DMS114 treated with DMSO at 0.1 percent for 48 hours (cell line): ENCODE results near the gene LARP4B.

Experiments
- DNase-seq: peaks from one replicate; lab custom pipeline; 2025; ENCODE audit not compliant: unreplicated experiment; lab: John Stamatoyannopoulos, UW

LARP4B gene

GRCh38 chr10:931326-932318 lies at the start of gene LARP4B:
Gene LARP4B, minus strand, starts transcription at chr10:931705. Its CDS starts 45,984 bp downstream, at chr10:885721.
- DNase-seq = peak; percentile 88

GRCh38 chr10:980468-981093 lies 49.1 kb upstream of the LARP4B start:
- no peak for DNase-seq

DNA sequence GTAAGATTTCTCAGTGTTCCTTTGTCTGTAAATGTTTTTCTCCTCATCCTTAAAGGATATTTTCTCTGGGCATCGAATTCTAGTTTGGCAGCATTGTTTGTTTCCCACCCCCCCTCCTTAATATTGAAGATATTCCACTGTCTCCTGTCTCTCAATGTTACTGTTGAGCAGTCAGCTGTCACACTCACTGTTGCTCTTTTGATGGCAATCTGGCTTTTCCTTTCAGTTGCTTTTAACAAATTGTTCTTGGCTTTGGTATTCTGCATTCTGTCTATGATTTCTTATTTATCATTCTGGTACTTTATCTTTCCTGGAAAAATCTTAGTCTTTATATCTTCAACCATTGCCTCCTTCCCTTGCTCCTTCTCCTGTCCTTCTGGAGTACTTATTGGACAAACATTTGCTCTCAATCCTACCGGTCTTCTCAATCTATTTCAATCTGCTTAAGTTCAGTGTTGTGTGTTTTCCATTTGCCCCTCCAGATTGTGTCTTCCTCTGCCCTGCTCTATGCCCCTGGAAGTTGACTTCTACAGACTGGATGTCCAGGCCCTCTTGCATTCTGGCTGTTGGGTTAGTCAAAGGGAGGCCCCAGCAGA lies 47.4 kb upstream of the LARP4B start:
- no peak for DNase-seq

DNA sequence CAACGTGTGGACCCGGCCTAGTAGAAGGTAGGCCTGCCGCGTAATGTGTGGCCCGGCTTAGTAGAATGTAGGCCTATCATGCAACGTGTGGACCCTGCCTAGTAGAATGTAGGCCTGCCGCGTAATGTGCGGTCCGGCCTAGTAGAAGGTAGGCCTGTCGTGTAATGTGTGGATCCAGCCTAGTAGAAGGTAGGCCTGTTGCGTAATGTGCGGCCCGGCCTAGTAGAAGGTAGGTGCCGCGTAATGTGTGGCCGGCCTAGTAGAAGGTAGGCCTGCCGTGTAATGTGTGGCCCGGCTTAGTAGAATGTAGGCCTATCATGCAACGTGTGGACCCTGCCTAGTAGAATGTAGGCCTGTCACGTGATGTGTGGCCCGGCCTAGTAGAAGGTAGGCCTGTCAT lies 44.8 kb upstream of the LARP4B start:
- no peak for DNase-seq

GRCh38 chr10:974785-975074 lies 43.2 kb upstream of the LARP4B start:
- DNase-seq = no peak

DNA sequence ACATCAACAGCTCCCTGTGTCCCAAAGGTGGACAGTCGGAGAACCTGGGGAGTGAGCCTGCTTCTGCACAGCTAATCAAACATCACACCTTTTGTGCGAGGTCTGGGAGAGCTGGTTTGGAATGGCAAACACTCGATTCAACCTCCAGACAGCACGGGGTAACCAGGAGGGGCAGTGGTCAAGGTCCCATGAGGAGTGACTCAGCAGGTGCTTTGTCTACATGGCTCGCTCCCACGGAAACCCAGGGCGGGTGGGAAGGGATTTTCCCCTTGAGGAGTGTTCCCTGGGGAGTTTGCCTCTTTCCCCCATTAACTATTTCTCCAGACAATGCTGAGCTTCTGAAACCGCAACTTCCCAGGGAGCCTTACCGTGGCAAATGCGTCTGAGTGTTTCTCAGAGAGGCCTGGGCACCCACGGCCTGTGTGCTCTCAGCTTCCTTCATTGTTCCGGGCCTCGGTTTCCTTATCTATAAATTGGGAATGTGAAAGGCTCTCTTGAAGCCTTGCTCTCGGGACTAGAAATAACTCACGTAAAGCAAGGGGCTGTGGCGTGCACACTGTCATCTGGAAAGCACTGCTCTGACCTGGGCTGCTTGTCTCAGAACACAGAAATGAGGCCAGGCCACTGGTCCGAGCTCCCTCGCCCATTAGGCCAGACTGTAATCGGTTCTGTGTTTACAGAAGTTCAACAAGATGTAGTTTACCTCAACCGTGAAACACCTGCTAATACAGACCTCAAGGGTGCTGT lies 42.7 kb upstream of the LARP4B start:
- no peak for DNase-seq

DNA sequence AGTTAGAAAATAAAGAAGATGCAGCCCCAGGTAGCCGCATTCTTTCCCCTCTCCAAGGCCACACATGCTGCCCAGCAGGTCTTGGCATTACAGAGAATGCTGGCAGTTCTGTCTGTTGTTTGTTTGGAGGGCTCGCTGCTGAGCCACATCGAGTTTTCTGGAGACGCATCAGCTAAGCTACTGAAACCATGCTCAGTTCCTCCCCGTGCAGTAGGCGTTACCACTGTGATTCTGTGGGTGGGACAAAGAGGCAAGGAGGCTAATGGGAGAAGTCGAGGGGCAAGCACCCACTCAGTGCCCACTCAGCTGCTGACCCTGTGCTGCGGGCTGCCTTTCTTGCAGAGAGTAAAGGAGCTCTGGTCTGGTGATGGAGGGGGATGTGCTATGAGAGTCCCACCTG lies 41.3 kb upstream of the LARP4B start:
- DNase-seq = no peak

DNA sequence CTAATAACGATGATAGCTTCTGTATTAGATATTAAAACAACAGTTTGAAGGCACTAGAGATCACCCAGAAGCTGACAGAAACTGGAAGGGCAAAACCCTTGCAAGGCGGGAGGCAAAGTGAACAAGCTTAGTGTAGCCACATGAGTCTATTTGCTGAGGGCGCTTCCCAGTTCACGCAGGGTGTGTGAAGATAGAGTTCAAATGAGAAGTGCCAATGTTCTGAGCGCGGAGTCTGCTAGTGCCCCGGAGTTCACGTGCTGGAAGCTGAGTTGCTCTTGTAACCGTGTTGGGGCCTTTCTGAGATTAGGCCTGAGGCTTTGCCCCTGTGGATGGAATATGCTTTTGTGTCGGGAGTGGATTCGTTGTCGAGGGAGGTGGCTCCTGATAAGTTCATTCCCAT lies 40.1 kb upstream of the LARP4B start:
- DNase-seq = no peak

- DNase-seq = no peak
These were observed 39.6 kb upstream of the LARP4B start for GRCh38 chr10:971150-971542.

GRCh38 chr10:970311-971149 lies 39.0 kb upstream of the LARP4B start:
- DNase-seq = no peak

GRCh38 chr10:969473-970150 lies 38.1 kb upstream of the LARP4B start:
- no peak for DNase-seq

DNA sequence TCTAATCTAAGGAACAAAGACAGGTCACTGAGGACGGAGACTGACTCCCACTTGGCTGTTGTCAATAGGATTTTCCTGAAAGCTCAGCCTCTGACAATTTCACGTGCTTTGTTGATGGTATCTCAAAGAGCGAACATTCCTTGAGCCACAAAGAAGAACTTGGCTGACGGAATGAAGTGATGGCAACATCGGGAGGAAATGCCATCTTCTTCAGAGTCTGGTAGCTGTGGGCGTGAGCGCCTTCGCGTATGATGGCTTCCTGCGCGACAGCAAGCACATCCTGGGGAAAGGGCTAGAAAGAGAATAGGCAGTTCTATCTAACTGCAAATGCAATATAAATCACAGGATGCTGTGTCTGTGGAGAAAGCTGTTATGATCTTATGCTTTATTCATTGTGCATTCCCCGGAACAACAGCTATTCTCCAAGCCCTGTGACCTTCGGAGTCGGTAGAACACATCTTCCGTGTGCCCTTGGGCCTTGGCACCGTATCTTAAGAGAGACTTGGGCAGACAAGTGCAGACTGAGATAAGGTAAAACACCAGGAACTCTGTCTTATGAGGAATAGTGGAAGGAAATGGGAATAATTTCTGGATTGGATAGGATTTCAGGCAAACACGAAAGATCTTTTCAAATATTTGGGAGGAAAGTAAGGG lies 37.2 kb upstream of the LARP4B start:
- no peak for DNase-seq

DNA sequence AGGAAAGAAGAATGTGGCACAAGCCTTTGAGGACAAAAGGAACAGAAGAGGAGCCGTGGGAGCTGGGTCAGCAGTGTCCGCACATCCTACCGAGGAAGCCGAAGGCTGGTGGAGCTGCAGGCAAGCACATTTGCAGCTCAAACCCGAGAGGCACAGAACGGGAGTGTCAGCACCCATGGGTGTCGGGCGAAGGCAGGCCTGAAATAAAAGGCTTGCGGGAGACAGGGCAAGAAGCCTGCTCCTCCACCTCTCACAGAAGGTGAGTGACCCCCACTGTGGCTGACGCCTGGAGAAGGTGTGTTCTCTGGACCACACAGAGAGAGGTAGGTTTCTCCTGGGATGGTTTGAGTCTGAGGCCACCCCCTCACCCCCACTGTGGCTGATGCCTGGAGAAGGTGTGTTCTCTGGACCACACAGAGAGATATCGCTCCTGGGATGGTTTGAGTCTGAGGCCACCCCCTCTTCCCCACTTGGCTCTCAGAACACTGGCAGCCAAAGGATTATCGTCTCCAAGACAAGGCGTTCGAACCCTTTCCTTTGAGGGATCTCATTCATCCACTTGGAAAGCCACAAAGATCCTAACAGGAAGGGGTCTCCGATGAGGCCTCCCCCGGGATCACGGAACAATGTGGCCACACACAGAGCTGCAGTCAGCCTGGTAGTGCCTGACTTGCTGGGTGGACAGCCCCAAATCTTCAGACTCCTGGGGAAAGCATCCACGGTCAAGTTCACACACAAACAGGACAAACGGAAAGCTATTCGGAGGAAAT lies 35.1 kb upstream of the LARP4B start:
- no peak for DNase-seq

- DNase-seq = no peak
These were observed 33.5 kb upstream of the LARP4B start for GRCh38 chr10:964988-965417.

DNA sequence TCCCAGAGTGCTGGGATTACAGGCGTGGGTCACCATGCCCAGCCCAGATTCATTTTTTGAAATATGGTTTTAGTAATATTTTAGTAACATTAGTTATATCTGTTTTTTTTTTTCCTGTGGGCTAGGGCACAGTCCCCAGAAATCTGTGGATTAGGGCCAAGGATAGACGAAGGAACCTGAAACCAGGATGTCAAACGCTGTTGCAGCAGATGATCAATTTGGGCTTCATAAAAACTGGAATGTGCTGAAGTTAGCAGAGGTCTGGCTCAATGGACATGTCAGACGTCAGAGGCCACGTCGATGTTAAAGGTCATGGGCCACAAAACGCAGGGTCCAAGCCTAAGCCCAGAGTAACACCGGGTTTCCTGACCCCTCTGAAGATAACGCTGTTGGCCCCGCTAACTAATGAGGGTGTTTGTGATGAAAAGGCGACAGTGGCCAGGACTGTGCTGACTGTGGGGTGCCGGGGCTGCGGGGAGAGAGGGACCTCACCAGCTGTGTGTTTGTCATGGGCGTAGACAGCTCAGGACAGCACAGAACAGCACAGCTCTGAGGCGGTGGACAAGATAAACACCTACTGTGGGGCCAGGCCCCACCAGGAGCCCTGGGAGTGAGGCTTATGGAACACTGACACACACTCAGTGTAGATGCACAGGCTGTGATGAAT lies 32.9 kb upstream of the LARP4B start:
- DNase-seq = no peak

- DNase-seq = no peak
These were observed 32.1 kb upstream of the LARP4B start for GRCh38 chr10:963655-964054.

GRCh38 chr10:963186-963585 lies 31.7 kb upstream of the LARP4B start:
- DNase-seq = no peak

- DNase-seq = no peak
These were observed 30.8 kb upstream of the LARP4B start for GRCh38 chr10:962342-962741.
